Activated effector memory CD4-positive, alpha-beta T cell treated with Interleukin-2 at 50 U/mL for 16 hours (primary cell): ENCODE measurements around the gene HDGF.
A peak's percentile ranks its signal among the peaks of the same experiment; 100 is the strongest.

ENCODE experiments used
- DNase-seq: peaks from one replicate; pipeline ENCODE4 v3.0.0-alpha.2; 2020

Gene HDGF

DNA sequence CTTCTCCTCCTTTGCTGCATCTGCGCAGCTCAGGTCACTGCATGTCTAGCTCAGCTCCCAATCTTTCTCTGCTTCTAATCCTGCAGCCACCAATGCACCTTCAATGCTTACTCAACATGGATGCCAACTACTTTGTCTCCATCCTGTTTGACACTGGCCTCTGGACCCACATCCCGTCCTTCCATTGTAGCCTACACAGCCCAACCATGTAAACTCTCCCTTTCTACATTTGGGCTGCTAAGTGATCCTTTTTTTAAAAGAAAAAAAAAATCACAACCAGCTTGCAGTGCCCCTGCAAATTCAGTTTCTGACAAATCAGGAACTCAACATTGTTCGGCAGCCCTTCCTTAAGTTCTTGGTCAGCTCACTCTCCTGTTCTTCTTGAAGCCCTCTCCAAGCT, 36.6 kb downstream of the HDGF start:
- no peak for DNase-seq

DNA sequence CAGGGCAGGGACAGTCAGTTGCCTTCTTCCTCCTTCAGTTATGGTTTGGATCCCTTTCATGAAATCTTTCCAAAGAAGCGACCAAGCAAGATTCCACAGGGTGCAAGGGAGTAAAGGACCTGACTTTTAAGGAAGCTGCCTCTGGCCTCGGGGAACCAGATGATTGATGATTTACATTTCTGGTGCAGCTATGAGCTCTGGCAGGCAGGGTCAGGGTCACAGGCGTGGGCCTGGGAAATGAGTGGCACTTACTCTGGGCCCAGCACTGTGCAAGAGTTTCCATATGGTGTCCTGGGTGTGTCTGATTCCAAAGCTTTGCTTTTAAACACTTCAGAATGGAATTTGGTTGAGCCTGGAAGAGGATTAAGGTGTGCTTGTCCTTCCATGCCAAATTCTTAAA, 38.8 kb downstream of the HDGF start:
- DNase-seq = no peak

DNA sequence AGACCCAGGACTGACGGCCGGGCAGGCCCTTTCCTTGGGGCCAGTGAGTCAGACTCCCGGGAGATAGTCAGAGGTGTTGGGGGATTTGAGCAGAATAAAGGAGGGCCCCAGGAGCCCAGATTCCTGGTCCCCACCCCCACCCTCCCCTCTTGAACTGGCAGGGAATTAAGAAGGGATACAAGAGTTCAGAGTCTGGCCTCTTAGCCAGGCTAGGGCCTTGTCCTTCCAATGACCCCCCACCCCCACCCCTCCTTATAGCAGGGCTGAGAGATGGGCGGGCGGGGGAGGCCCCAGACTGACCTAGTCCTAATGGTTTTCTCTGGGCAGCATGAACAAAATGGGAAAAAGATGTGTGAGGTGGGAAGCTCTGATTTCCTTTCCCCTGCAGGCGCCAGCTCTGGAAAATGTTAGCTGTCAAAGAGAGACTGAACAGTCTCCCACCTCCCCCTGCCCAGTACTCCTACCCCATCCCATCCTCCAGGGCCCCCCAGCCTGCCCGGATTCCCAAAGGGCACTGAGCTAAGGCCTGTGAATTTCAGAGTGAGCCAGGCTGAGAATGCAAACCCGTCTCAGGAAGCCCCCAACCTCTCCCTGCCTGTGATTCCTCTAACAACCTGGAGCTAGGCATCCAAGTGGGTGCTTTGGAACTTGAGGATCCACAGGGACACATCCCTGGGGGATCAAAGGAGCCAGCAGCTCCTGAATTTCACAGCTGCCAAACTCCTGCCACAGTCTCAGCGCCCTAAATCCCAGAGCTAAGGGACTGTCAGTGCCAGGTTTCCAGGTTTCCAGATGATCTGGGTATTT, 40.3 kb downstream of the HDGF start:
- no peak for DNase-seq

DNA sequence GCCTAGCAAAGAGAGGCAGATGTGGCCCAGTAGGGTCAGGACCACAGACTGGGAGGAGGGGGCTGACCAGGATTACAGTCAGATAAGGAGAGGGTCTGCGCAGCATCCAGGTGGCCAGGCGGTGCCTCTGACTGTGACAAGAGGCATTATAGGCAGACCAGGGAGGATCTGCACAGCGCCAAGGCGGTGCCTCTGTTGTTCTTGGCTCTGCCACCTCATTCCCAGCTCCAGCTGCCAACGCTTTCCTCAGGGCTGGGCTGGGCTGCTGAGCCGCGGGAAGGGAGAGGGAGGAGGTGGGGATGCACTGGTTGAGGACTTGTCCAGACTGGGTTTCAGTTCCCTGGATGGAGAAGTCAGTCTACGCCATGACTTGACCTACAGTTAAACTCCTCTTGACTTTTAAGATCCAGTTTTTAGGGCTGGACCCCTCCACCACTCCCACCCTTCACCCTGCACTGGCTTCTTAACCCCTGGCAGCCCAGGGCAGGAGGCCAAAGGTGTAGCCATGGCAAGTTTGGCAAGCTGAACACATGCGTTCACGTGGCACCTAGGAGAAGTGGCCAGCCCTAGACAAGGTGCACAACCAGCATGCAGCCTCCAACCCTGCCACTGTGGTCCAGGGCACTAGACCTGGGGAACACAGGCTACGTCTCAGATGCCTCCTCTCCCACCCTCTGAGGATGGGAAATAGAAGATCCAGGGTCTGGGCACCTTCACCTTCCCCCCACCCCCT, 41.6 kb downstream of the HDGF start:
- no peak for DNase-seq

DNA sequence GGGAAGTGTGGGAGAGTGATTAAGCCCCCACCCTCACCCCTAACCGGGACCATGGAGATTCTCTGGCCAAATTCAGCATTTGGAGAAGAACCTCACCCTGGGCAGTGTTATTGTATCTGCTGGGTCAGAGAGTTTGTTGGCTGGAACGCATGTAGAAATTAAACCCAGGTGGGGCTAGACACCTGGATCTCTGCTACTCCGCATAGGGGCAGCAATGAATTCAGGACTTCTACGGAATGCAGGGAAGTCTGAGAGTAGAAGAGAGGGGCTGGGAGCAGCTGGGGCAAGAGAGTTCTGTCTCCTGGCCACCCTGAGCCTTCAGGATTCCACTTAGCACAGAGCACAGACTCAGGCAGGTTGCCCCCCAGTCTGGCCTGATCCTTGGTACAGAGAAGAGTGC, 42.4 kb downstream of the HDGF start:
- DNase-seq = no peak

DNA sequence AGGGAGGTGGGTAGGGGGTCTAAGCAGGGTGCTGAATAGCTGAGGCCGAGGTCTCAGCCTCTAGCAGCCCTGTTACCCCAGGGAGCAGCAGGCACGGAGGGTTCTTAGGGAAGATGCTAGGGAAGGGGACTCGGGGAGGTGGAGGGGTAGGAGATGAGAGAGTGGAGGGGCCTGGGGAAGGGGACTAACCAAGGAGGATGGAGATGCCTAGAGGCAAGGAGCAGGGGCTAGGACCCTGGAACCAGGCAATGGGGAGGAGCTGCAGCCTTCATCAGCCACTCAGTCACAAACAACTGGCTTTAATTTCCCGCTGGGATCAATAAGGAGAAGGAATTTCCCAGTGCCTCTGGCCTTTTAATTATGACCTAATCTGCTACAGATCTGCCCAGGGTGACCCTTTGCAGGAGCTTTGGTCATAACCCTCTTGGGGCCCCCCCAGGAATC, 43.2 kb downstream of the HDGF start:
- DNase-seq = no peak

DNA sequence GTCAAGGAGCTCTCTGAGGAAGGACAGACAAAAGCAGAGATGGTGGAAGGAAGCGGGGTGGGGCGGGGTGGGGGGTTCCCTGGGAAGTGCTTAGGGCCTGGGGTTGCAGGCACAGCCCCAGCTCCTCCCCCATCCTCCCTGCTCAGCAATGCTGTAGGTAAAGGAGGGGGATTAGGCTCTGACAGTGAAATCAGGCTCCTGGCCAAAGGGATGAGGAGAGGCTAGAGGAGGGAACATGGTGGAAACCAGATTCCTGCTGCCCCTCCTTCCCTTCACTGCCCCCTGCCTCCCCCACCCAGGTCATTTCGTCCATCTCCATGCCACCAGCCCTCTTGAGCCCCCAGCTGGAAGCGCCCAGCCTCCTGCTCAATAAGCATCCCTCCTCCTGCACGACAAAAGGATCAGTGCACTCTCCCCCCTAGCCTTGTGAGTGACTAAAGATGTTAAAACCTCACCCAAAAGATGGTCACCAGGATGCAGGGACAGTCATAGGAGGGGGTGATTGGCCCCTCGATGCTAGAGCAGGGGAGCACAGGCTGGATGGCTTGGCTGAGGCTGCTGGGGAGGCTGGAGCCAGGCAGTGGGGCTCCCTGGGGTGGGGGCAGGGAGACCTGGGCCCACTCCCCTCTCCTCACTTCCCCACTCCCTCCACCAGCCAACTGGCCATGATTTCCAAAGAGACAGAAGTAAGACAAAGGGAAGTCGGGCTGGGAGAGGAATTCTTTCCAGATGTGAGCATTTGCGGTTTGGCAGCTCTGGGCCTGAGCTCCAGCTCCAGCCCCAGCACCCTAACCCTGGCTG, 43.9 kb downstream of the HDGF start:
- no peak for DNase-seq

DNA sequence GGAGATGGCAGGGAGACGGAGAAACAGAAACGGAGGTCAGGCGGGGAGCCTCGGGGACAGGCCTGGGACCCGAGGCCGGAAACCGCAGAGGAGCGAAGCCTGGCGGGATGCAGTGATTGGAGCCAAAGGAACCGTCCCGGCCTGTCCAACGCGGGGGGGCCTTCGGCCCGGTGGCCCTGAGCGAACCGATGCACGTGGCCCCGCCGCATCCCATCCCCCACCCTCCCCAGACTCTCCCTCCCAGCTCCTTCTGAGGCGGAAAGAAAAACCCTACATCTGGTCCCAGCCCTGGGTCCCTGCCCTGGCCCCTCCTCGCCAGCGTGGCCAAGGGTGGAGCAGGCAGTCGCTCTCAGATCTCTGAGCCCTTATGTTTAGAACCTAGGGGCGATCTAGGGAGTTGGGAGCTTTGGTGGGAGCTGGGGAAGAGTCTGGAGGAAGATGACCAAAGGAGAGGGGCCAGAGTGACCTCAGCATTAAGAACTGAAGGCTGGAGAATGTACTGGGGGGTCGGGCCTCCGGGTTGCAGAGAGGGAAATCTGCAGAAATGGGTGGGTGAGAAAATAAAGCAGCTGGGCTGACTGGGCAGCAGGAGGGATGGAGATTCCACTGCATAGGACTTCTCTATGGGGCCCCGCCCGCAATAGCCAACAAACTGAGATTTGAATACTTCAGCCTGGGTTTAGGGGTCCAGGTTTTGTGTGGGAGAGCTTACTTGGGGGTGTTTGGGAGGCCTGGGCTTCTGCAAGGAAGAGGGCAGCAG, 44.6 kb downstream of the HDGF start:
- DNase-seq = no peak

DNA sequence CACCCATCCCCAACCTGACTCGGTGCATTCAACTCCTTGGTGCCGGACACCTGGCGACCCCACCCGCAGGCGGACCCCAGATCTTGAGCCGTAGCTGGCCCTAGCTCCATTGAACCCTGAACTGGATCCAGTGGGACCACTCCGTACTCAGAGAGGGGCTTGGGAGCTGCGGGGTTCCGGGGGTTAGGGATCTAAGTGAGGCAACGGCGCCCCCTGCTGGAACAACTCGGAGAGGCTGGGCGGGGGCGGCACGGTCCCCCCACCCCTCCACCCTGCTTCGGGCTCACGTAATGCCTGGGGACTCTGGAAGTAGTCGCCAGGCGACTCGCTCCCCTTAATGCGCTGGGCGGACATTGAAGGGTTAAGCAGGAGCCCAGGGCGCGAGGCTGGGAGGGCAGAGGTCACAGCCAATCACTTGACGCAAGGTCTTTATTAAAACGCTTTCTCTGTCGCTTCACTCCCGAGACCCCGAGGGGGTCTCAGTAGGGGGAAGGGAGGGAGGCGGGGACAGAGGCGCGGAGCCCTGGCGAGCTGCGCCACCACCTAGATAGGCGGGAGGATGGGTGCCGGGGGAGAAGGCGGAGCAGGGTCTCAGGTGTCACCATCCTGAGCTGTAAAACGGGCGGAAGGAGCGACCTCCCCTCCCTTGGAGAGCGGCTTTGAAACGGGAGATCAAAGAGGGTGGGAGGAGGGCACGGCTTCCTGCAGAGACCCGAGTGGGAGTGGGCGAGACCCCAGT, 45.4 kb downstream of the HDGF start:
- DNase-seq = peak; percentile 44

DNA sequence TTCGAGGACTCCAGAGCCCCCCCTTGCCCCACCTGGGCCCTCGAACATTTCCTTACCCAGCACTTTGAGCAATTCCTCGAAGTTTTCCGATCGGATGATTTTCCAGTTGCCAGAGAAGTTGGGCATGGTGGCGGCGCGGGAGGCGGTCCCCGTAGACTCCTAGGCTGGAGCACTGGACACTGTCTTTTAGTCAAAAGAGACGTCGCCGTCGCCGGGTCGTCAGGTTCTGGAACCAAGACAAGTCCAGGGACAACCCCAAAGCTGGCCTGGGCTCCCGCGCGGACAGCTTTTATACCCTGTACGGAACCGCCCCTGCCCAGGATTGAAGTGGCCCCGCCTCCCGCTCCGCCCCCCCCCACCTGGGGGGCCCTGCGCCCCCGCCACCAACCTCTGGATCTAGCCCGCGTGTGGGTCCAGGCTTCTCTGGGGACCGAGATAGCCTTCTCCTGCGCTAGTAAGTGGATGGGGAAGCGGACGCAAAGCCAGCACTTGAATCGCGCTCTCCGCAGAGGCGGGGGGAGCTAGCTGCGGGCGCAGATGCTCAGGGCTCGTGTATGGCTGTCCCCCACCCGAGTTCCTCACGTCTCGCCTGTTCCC, 46.1 kb downstream of the HDGF start, which contains the start of gene CRABP2:
TSS of gene CRABP2 (minus strand) at position 263 of the 597 bp plus-strand sequence. CDS start at position 126, 137 bp downstream.
- DNase-seq = peak; percentile 4

DNA sequence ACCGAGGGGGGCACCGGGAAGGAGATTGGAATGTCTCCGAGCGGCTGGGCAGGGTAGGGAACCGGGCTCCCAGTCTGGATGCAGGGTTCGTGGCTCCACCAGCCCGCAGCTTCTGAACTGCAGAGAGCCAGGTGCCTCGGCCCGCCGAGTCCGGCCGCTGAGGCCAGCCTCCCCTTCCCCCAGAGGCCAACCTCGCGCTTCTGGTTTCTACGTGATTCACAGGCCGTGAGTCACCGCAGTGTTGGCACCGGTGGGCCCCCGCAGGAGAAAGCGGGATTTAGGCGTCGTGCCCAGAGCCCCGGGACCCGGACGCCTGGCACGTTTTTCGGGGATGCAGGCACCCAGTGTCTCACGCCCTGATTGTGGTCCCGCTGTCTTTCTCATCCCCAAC, 46.5 kb downstream of the HDGF start:
- no peak for DNase-seq

DNA sequence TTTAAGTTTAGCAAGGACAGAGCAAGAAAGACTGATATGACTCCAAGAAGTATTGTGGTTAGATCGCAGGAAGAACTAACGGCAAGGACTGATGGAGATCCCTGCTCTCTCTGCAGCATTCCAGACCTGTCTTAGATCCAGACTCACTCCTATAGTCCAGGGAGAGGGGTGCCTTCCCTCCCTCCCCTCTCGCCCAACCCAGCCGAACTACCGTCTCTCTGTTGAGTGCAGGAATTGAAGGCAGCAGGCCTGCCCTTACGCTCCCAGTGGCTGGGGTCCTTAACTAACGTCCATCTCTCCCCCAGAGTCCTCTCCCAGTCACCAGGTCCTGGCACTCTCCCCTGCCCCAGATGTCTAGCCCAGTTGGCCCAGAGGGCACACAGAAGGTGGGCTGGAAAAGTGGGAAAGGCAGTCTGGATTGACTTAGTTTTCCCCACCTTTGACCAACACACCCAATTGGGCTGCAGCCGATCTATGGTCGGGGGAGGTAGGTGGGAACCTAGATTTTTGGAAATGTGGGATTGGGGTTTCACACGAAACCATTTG, 47.2 kb downstream of the HDGF start:
- no peak for DNase-seq

DNA sequence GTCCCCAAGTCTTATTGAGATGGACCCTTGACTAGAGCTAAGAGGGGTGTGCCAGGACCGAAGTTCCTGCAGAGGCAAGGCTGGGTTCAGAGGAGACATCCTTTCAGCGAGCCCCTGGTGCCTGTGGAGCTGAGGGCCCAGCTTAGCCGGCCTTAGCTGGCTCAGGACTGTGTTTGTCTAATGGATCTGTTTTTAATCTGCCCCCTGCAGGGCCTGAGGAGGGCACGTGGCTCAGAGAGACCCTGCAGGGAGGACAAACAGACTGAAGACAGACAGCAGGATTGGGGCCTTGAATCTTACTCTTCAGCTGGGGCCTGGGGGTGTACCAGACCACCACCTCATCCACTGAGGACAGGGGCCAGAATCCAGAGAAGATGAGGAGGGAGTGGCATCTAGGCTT, 47.7 kb downstream of the HDGF start:
- DNase-seq = no peak

DNA sequence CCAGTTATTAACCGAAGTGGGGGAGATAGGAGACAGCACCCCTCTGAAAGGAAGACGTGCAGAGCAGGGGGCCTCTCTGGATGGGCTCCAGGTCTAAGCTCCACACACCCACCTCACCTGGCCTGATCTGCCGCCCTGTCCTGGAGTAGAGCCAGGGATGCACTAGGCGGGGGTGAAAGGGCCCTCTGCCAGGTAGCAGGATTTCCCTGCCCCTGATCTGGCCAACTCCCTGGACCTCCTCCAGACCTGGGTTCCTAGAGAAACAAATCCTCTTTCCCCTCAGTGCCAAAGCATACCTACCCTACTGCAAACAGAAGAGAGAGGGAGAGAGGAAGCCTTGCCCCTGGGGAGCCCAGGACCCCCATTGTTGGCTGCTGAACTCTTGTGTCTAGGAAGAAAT, 48.1 kb downstream of the HDGF start:
- DNase-seq = no peak

DNA sequence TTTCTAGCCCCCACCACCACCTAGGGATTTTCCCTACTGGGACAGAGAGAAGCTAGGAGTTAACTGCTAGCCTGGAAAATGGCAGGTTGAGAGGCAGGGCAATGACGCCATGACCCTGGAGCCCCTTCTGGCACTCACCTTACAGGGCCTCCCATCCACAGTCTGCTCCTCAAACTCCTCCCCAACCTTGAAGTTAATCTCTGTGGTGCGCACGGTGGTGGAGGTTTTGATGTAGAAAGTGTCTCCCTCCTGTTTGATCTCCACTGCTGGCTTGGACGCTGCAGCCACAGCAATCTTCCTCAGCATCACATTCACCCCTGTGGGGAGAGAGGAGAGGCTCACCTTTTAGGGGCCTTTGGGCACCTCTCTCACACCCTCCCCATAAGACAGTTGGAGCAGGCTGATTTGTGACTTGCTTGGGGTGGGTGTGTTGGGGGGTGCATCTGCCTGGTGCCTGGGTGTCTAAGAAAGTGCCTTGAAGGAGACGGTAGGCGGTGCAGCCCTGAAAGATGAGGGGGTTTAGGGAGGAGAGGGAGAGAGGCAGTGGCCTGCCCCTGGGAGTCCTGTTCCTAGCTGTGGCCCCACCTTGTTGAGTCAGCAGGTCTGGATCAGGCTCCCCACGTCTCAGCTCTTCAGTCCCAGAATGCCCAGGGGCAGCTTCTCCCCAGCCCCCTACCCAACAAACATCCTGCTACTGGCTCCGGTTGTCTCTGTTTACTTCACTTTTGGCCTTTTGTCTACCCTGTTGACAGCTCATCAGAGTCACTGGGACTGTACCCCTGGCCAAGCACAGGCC, 50.5 kb downstream of the HDGF start:
- no peak for DNase-seq

DNA sequence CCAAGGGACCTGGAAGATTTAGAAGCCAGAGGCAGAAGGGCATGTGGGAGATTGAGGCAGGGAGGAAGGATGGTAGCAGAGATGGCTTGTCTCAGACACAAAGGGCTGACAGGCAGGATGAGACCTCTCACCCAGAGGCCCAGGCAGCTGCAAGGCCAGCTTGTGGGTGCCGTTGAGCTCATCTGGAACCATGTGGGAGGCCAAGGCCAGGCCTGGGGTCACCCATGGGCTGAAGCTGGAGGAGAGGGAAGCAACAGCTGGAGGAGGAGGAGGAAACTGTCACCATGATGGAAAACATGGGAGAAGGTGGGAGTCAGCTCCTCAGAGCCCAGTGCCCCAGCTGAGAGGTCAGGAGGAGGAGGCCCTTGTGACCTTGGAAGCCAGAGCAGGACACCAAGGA, 52.5 kb downstream of the HDGF start:
- no peak for DNase-seq

DNA sequence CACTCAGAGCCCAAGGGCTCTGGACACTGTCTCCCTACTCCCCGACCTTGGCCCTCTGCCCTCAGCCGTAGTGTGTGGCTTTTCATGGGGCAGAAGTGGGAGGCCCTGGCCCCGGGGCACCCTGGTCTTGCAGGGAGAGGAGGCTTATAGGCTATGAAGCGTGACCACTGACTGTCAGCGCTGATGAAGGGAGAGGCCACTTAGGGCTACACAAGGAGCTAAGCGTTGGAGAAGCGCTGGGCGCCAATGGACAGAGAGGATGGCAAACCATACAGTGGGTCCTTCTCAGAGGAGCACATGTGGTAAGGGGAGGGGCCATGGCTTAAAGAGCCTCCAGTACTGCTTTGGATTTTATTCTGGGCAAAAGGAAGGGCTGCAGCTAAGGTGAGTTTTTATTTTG, 54.0 kb downstream of the HDGF start:
- no peak for DNase-seq

DNA sequence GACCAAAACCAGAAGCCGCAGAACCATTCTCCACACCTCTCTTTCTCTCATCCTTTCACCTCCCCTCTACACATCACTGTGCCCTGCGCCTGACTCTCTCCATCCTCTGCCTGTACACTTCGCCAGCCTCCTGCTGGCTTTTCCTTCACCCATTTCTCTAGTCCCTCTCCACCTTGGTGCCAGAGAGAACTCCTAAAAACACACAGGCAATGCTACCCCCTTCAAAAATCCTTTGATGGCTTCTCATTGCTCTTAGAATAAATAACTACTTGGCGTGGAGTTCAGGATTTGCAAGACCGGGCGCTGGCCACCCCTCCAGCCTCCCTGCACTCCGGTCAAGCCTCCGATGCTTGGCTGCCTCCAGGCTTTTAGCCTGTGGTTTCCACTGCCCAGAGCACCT, 54.7 kb downstream of the HDGF start:
- no peak for DNase-seq

DNA sequence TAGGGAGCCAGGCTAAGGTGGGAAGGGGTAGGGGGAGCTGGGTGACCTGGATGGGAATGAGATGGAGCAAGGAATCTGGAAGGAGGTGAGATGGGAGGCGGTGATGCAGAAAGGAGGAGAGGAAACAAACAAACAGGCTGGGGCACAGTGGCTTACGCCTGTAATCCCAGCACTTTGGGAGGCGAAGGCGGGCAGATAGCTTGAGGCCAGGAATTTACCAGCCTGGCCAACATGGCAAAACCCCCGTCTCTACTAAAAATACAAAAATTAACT, 56.8 kb downstream of the HDGF start:
- DNase-seq = no peak

DNA sequence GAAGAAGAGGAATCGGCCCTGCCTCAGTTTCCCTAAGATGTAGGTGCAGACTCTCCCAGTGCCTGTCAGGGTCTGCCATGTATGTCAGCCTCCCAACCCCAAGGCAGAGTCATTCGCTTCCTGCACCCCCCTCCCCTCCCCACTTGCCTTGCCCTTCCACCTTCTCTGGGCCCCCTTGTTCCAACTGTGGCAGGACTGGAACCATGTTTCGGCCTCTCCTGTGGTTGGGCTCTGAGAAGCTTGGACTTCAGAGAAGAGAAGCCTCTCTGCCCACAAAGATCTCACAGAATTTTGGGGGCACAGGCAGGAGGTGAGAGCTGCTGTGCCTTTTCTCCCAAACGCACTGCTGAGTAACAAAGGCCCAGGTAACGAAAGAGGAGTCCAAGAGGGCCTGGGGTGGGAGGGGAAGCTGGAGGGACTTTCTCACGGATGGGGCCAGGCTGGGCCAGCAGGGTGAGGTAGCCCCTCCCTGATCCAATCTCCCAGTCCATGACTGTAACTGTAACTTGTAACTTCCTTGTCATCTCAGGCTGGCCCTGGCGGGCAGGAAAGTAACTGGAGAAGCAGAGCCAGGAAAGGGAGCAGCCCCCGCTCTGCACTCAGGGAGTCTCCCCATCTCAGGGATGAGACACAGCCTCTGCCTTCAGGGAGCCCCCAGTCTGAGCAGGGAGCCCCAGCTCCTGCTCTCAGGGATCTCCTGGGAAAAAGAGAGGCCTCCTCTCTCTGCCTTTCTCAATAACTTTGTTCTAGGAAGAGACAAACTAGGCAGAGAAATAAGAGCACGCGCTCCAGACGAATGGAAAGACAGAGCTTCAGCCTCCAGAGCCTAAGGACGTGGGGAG, 57.4 kb downstream of the HDGF start:
- no peak for DNase-seq
